ENCODE results near the gene MEGF10.

Gene MEGF10

GRCh38 chr5:127434588-127434987, 144.0 kb downstream of the MEGF10 start:
- DNase-seq (ENCODE audit: low read depth in 1 of 2, low spot score in 1 of 2), result no peak

GRCh38 chr5:127435821-127436220, 145.2 kb downstream of the MEGF10 start:
- no peak for DNase-seq (ENCODE audit: low read depth in 1 of 2, low spot score in 1 of 2)

GRCh38 chr5:127439644-127440043, 149.0 kb downstream of the MEGF10 start:
- no peak for DNase-seq (ENCODE audit: low read depth in 1 of 2, low spot score in 1 of 2)

GRCh38 chr5:127440831-127441230, 150.2 kb downstream of the MEGF10 start:
- no peak for DNase-seq (ENCODE audit: low read depth in 1 of 2, low spot score in 1 of 2)

GRCh38 chr5:127441799-127442484, 151.3 kb downstream of the MEGF10 start:
- no peak for DNase-seq (ENCODE audit: low read depth in 1 of 2, low spot score in 1 of 2)

- no peak for DNase-seq (ENCODE audit: low read depth in 1 of 2, low spot score in 1 of 2)
Observed at GRCh38 chr5:127444171-127444570, 153.6 kb downstream of the MEGF10 start.

GRCh38 chr5:127445328-127445727, 154.7 kb downstream of the MEGF10 start:
- no peak for DNase-seq (ENCODE audit: low read depth in 1 of 2, low spot score in 1 of 2)

- DNase-seq (ENCODE audit: low read depth in 1 of 2, low spot score in 1 of 2), result no peak
Observed at GRCh38 chr5:127446626-127447025, 156.0 kb downstream of the MEGF10 start.

- no peak for DNase-seq (ENCODE audit: low read depth in 1 of 2, low spot score in 1 of 2)
Observed at GRCh38 chr5:127447827-127448226, 157.2 kb downstream of the MEGF10 start.

GRCh38 chr5:127450046-127450445, 159.4 kb downstream of the MEGF10 start:
- DNase-seq (ENCODE audit: low read depth in 1 of 2, low spot score in 1 of 2), result no peak

GRCh38 chr5:127451096-127451495, 160.5 kb downstream of the MEGF10 start:
- no peak for DNase-seq (ENCODE audit: low read depth in 1 of 2, low spot score in 1 of 2)

GRCh38 chr5:127452626-127453025, 162.0 kb downstream of the MEGF10 start:
- no peak for DNase-seq (ENCODE audit: low read depth in 1 of 2, low spot score in 1 of 2)

GRCh38 chr5:127471211-127471610, 180.6 kb downstream of the MEGF10 start:
- no peak for DNase-seq (ENCODE audit: low read depth in 1 of 2, low spot score in 1 of 2)

- no peak for DNase-seq (ENCODE audit: low read depth in 1 of 2, low spot score in 1 of 2)
Observed at GRCh38 chr5:127472700-127473099, 182.1 kb downstream of the MEGF10 start.

GRCh38 chr5:127486471-127486870, 195.9 kb downstream of the MEGF10 start:
- no peak for DNase-seq (ENCODE audit: low read depth in 1 of 2, low spot score in 1 of 2)

GRCh38 chr5:127492854-127493738, 202.5 kb downstream of the MEGF10 start:
- no peak for DNase-seq (ENCODE audit: low read depth in 1 of 2, low spot score in 1 of 2)

- no peak for DNase-seq (ENCODE audit: low read depth in 1 of 2, low spot score in 1 of 2)
Observed at GRCh38 chr5:127498548-127498947, 208.0 kb downstream of the MEGF10 start.

GRCh38 chr5:127505905-127506304, 215.3 kb downstream of the MEGF10 start:
- DNase-seq (ENCODE audit: low read depth in 1 of 2, low spot score in 1 of 2), result no peak

GRCh38 chr5:127506616-127507015, 216.0 kb downstream of the MEGF10 start:
- no peak for DNase-seq (ENCODE audit: low read depth in 1 of 2, low spot score in 1 of 2)

- DNase-seq (ENCODE audit: low read depth in 1 of 2, low spot score in 1 of 2), result no peak
Observed at GRCh38 chr5:127508644-127509373, 218.2 kb downstream of the MEGF10 start.

Measured in activated CD4-positive, alpha-beta T cell treated with anti-CD3 and anti-CD28 coated beads, Interleukin-2, amount 50 U/mL, for 24 hours (primary cell).